ENCODE data around the gene CC2D2A.

DNA sequence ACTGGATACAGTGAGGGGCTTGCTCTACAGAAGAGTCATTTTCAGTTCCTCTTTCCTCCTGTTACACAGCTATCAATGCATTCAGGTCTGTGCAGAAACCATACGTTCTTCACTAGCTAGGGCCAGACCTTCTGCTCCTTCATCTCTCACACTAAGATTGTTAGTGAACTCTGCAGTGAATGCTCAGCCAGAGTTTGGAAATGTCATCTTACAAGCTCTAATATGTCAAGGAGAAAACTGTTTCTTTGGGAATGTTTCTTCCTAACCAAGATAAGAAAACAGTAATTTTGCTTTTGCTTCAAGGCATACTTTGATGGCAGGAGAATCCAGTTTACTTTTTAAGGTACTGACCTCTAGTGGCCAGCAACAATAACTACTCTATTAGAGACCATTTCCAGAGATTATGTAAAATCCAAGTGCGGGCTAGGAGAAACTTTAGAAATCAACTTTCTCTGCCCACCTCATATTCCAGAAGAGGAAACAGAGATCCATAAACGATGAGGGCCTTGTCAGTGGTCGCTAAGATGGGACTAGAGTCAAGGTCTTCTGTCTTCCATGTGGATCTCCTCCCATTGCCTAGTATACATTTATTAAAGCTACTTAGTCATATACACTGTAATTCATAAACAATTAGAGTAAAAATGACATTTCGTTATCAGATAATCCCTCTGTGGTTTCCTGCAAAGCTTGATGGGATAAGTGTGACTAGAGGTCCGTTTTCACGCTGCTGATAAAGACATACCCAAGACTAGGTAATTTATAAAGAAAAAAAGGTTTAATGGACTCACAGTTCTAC is 12.1 kb upstream of the CC2D2A start:
- TF ChIP-seq, protein P1, sequence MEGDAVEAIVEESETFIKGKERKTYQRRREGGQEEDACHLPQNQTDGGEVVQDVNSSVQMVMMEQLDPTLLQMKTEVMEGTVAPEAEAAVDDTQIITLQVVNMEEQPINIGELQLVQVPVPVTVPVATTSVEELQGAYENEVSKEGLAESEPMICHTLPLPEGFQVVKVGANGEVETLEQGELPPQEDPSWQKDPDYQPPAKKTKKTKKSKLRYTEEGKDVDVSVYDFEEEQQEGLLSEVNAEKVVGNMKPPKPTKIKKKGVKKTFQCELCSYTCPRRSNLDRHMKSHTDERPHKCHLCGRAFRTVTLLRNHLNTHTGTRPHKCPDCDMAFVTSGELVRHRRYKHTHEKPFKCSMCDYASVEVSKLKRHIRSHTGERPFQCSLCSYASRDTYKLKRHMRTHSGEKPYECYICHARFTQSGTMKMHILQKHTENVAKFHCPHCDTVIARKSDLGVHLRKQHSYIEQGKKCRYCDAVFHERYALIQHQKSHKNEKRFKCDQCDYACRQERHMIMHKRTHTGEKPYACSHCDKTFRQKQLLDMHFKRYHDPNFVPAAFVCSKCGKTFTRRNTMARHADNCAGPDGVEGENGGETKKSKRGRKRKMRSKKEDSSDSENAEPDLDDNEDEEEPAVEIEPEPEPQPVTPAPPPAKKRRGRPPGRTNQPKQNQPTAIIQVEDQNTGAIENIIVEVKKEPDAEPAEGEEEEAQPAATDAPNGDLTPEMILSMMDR (conservative IDR thresholded peaks at IDR 0.05; ENCODE audit: low read depth, low read length) = peak; percentile 79
- no peak for TF ChIP-seq EZH2 (IDR thresholded peaks at IDR 0.05; ENCODE audit: borderline replicate concordance, low read depth, low read length, poor library complexity, severe bottlenecking)
